WTC11 (cell line): ENCODE measurements around the gene TMEM231. TPM values are rescaled to one million over a fixed set of nuclear protein-coding genes. Genes with fewer than 3 reads are reported as not detected.

Experiments used
- ATAC-seq: fragments of 200-7000 bp; cut with Tn5 transposase; 2 replicates; pipeline ENCODE4 v1.10.0; 2021; ENCODE audit warnings: mild to moderate bottlenecking, moderate library complexity
- CTCF ChIA-PET: fragments of 300-600 bp; sonication (Branson Sonifier 250); formaldehyde crosslinking; loops from one replicate; lab custom pipeline; 2021; ENCODE audit warnings: antibody characterized with exemption; lab: Charles Lee
- POLR2A ChIA-PET: fragments of 350-600 bp; sonication (Branson Sonifier 250); formaldehyde crosslinking; loops from one replicate; lab custom pipeline; 2021; ENCODE audit warnings: antibody characterized with exemption; lab: Charles Lee
- DNase-seq: peaks from one replicate; pipeline ENCODE4 v3.0.0; 2021; ENCODE audit warnings: low spot score
- H3K27ac Mint-ChIP-seq: 2 replicates; pipeline ENCODE4 v1.8.0; 2021; ENCODE audit warnings: mixed read lengths
- H3K27me3 Mint-ChIP-seq: 2 replicates; pipeline ENCODE4 v1.8.0; 2021; ENCODE audit warnings: low read depth, mild to moderate bottlenecking, moderate library complexity, mixed read lengths
- H3K36me3 Mint-ChIP-seq: 2 replicates; pipeline ENCODE4 v1.8.0; 2021; ENCODE audit warnings: mixed read lengths
- H3K4me1 Mint-ChIP-seq: 2 replicates; pipeline ENCODE4 v1.8.0; 2022; ENCODE audit warnings: mixed read lengths
- H3K4me3 Mint-ChIP-seq: 2 replicates; pipeline ENCODE4 v1.8.0; 2021; ENCODE audit warnings: mild to moderate bottlenecking, moderate library complexity, mixed read lengths
- H3K9me3 Mint-ChIP-seq: 2 replicates; pipeline ENCODE4 v1.8.0; 2021; ENCODE audit warnings: mixed read lengths
- ARID4B ChIP-seq: sonication (generic); formaldehyde crosslinking; IDR thresholded peaks from 2 replicates; pipeline ENCODE4 v1.8.0; 2023; ENCODE audit warnings: missing genetic modification reagents, mild to moderate bottlenecking, borderline replicate concordance
- CREB1 ChIP-seq: sonication (generic); formaldehyde crosslinking; IDR thresholded peaks from 2 replicates; pipeline ENCODE4 v1.8.0; 2023; ENCODE audit warnings: mild to moderate bottlenecking, missing genetic modification reagents
- ESRRA ChIP-seq: sonication (generic); formaldehyde crosslinking; IDR thresholded peaks from 2 replicates; pipeline ENCODE4 v1.8.1; 2022; ENCODE audit warnings: mild to moderate bottlenecking, missing genetic modification reagents, borderline replicate concordance
- FOXP4 ChIP-seq: sonication (generic); formaldehyde crosslinking; IDR thresholded peaks from 2 replicates; pipeline ENCODE4 v1.8.0; 2022; ENCODE audit warnings: mild to moderate bottlenecking, missing genetic modification reagents
- HMGXB4 ChIP-seq: sonication (generic); formaldehyde crosslinking; IDR thresholded peaks from 2 replicates; pipeline ENCODE4 v1.8.1; 2023; ENCODE audit warnings: mild to moderate bottlenecking, moderate library complexity, missing genetic modification reagents
- IRF2 ChIP-seq: sonication (generic); formaldehyde crosslinking; IDR thresholded peaks from 2 replicates; pipeline ENCODE4 v1.8.0; 2022; ENCODE audit warnings: low read depth, missing genetic modification reagents, borderline replicate concordance
- NFATC4 ChIP-seq: fragments of 250-450 bp; sonication (Bioruptor Pico); IDR thresholded peaks from 2 replicates; pipeline ENCODE4 v1.9.0; 2021; ENCODE audit warnings: mild to moderate bottlenecking
- PREB ChIP-seq: sonication (generic); formaldehyde crosslinking; IDR thresholded peaks from 2 replicates; pipeline ENCODE4 v1.8.1; 2022; ENCODE audit warnings: mild to moderate bottlenecking, missing genetic modification reagents, moderate library complexity, borderline replicate concordance
- SMAD3 ChIP-seq: sonication (generic); formaldehyde crosslinking; IDR thresholded peaks from 2 replicates; pipeline ENCODE4 v1.8.0; 2022; ENCODE audit warnings: missing genetic modification reagents, mild to moderate bottlenecking, borderline replicate concordance
- SP1 ChIP-seq: sonication (generic); formaldehyde crosslinking; conservative IDR thresholded peaks from 2 replicates; pipeline ENCODE4 v1.8.1; 2022; ENCODE audit warnings: missing genetic modification reagents
- ZNF219 ChIP-seq: sonication (generic); formaldehyde crosslinking; IDR thresholded peaks from 2 replicates; pipeline ENCODE4 v1.8.0; 2023; ENCODE audit warnings: missing genetic modification reagents, mild to moderate bottlenecking, borderline replicate concordance
- ZNF232 ChIP-seq: sonication (generic); formaldehyde crosslinking; IDR thresholded peaks from 2 replicates; pipeline ENCODE4 v1.8.0; 2022; ENCODE audit warnings: mild to moderate bottlenecking, missing genetic modification reagents
- ZNF532 ChIP-seq: fragments of 250-450 bp; sonication (Bioruptor Pico); IDR thresholded peaks from 2 replicates; pipeline ENCODE4 v1.9.0; 2021; ENCODE audit warnings: mild to moderate bottlenecking, borderline replicate concordance
- total RNA-seq: library from RNA; stranded (reverse); gene quantifications from 3 replicates; pipeline ENCODE4 v1.2.3, GENCODE V29; 2021

Gene TMEM231
- total RNA-seq, 1 experiment from 2014 or later, result 12.0 TPM

GRCh38 chr16:75589306-75589705 is 33.3 kb upstream of the TMEM231 start:
- Mint-ChIP-seq H3K4me1 (peaks cover 40% of the 10 kb centered on the region), H3K27me3 (no peaks in the 10 kb centered on the region), H3K4me3 (no peak overlapping the region), H3K9me3 (no peaks in the 10 kb centered on the region)
- DNase-seq, result no peak
- no peak for ATAC-seq
- POLR2A ChIA-PET, result no interaction called here
- no peak for TF ChIP-seq HMGXB4 (CRISPR knock-in tag)
- TF ChIP-seq, all 79 proteins: peak for 0
- CTCF ChIA-PET, result interaction anchor here (0.9 to 1.0 kb wide), 2 partner anchors 39 to 124 kb away, joined by 3 to 4 read pairs; no protein-coding TSS in a partner anchor
- H3K27ac Mint-ChIP-seq, result peak overlapping the region; percentile 82
- no peaks in the 10 kb centered on the region for H3K36me3 Mint-ChIP-seq

GRCh38 chr16:75588716-75589115 is 32.7 kb upstream of the TMEM231 start:
- ChIA-PET CTCF (interaction anchor here (1.0 kb wide), 1 partner anchor 38 kb away, joined by 4 read pairs; no protein-coding TSS in a partner anchor), POLR2A (no interaction called here)
- H3K4me1 Mint-ChIP-seq, result peaks cover 34% of the 10 kb centered on the region
- peak overlapping the region; percentile 82 for H3K27ac Mint-ChIP-seq
- H3K9me3 Mint-ChIP-seq, result no peaks in the 10 kb centered on the region
- no peaks in the 10 kb centered on the region for H3K27me3 Mint-ChIP-seq
- ATAC-seq, result no peak
- TF ChIP-seq IRF2, result no peak
- TF ChIP-seq ARID4B (CRISPR knock-in tag), result no peak
- TF ChIP-seq ZNF232 (CRISPR knock-in tag), result no peak
- no peak for TF ChIP-seq ESRRA (CRISPR knock-in tag)
- TF ChIP-seq CREB1 (CRISPR knock-in tag), result no peak
- no peak for TF ChIP-seq NFATC4 (CRISPR knock-in tag)
- no peak for DNase-seq
- no peak overlapping the region for H3K4me3 Mint-ChIP-seq
- H3K36me3 Mint-ChIP-seq, result no peaks in the 10 kb centered on the region

GRCh38 chr16:75584108-75584507 is 28.1 kb upstream of the TMEM231 start:
- CTCF ChIA-PET, result no interaction called here
- Mint-ChIP-seq H3K36me3 (peaks cover 4% of the 10 kb centered on the region; the same call in 1 of the 2 replicates), H3K27me3 (no peaks in the 10 kb centered on the region), H3K27ac (no peak overlapping the region), H3K4me3 (no peak overlapping the region), H3K9me3 (no peaks in the 10 kb centered on the region), H3K4me1 (peaks cover 4% of the 10 kb centered on the region)
- TF ChIP-seq ZNF219 (CRISPR knock-in tag) (no peak), PREB (CRISPR knock-in tag) (no peak), SMAD3 (CRISPR knock-in tag) (no peak), SP1 (CRISPR knock-in tag) (no peak), ZNF532 (CRISPR knock-in tag) (no peak), FOXP4 (no peak)
- POLR2A ChIA-PET, result interaction anchor here (0.5 kb wide), 1 partner anchor 67 kb away, joined by 4 read pairs; no protein-coding TSS in a partner anchor
- ATAC-seq (no peak), DNase-seq (no peak)
